Astrocyte (in vitro differentiated cells and primary cell): Measurements from ENCODE around the gene RBBP8. TPM values are rescaled to one million over a fixed set of nuclear protein-coding genes. Genes with fewer than 3 reads are reported as not detected.

Source experiments
- DNase-seq: peaks from one replicate; pipeline ENCODE4 v3.0.0-alpha.2; 2010; ENCODE audit warnings: low read depth
- FAIRE-seq: peaks from 2 replicates; lab custom pipeline; 2011; peaks lifted over from hg19 to GRCh38; lab: Jason Lieb, UNC
- H2AFZ ChIP-seq: 2 replicates; pipeline ENCODE4 v1.6.0; 2012; ENCODE audit warnings: low read depth, low read length, inconsistent platforms
- H3K27ac ChIP-seq: 2 replicates; pipeline ENCODE4 v1.5.1; 2011; ENCODE audit warnings: low read depth, low read length, inconsistent platforms
- H3K27me3 ChIP-seq: 2 replicates; pipeline ENCODE4 v1.6.0; 2011; ENCODE audit warnings: low read length, inconsistent platforms; ENCODE audit not compliant: insufficient read depth
- H3K36me3 ChIP-seq: 2 replicates; pipeline ENCODE4 v1.5.1; 2011; ENCODE audit warnings: low read length, inconsistent platforms; ENCODE audit not compliant: insufficient read depth
- H3K4me1 ChIP-seq: 2 replicates; pipeline ENCODE4 v1.5.1; 2011; ENCODE audit warnings: low read length, inconsistent platforms; ENCODE audit not compliant: insufficient read depth
- H3K4me2 ChIP-seq: 2 replicates; pipeline ENCODE4 v1.6.0; 2012; ENCODE audit warnings: low read length, inconsistent platforms
- H3K4me3 ChIP-seq: 2 replicates; pipeline ENCODE4 v1.5.1; 2011; ENCODE audit warnings: low read depth, mild to moderate bottlenecking, low read length, inconsistent platforms; ENCODE audit not compliant: insufficient read depth
- H3K79me2 ChIP-seq: 2 replicates; pipeline ENCODE4 v1.6.0; 2012; ENCODE audit warnings: mild to moderate bottlenecking, low read length, inconsistent platforms; ENCODE audit not compliant: insufficient read depth
- H3K9ac ChIP-seq: 2 replicates; pipeline ENCODE4 v1.6.0; 2012; ENCODE audit warnings: mild to moderate bottlenecking, low read length, inconsistent platforms
- H3K9me3 ChIP-seq: 2 replicates; pipeline ENCODE4 v1.5.1; 2012; ENCODE audit warnings: low read depth, mild to moderate bottlenecking, low read length, inconsistent platforms; ENCODE audit not compliant: insufficient read depth
- H4K20me1 ChIP-seq: 2 replicates; pipeline ENCODE4 v1.6.0; 2012; ENCODE audit warnings: low read length, inconsistent platforms; ENCODE audit not compliant: insufficient read depth
- H3K27ac Mint-ChIP-seq: one replicate; pipeline ENCODE4 v1.8.0; 2021; ENCODE audit warnings: mild to moderate bottlenecking, mixed read lengths; ENCODE audit not compliant: unreplicated experiment
- H3K27me3 Mint-ChIP-seq: one replicate; pipeline ENCODE4 v1.8.0; 2021; ENCODE audit warnings: low read depth, mixed read lengths; ENCODE audit not compliant: unreplicated experiment
- H3K36me3 Mint-ChIP-seq: one replicate; pipeline ENCODE4 v1.8.0; 2021; ENCODE audit warnings: low read depth, mixed read lengths; ENCODE audit not compliant: unreplicated experiment
- H3K4me1 Mint-ChIP-seq: one replicate; pipeline ENCODE4 v1.8.0; 2021; ENCODE audit warnings: low read depth, mixed read lengths; ENCODE audit not compliant: unreplicated experiment
- H3K4me3 Mint-ChIP-seq: one replicate; pipeline ENCODE4 v1.8.0; 2021; ENCODE audit warnings: mild to moderate bottlenecking, moderate library complexity, mixed read lengths; ENCODE audit not compliant: unreplicated experiment
- H3K9me3 Mint-ChIP-seq: one replicate; pipeline ENCODE4 v1.8.0; 2021; ENCODE audit warnings: mild to moderate bottlenecking, mixed read lengths; ENCODE audit not compliant: unreplicated experiment
- CTCF ChIP-seq: IDR thresholded peaks from 2 replicates; pipeline ENCODE4 v1.5.1; 2011; ENCODE audit warnings: low read depth, mild to moderate bottlenecking, inconsistent platforms, low read length, moderate library complexity; ENCODE audit not compliant: insufficient read depth
- EZH2 ChIP-seq: IDR thresholded peaks from 2 replicates; pipeline ENCODE4 v1.6.1; 2012; ENCODE audit warnings: mild to moderate bottlenecking, low read length, inconsistent platforms; ENCODE audit not compliant: insufficient read depth
- total RNA-seq: library from RNA; stranded (reverse); gene quantifications from 2 replicates; pipeline ENCODE4 v1.2.1, GENCODE V29; 2021

The RBBP8 gene
- total RNA-seq, 1 donor from 2014 or later, result 23.4 TPM

DNA sequence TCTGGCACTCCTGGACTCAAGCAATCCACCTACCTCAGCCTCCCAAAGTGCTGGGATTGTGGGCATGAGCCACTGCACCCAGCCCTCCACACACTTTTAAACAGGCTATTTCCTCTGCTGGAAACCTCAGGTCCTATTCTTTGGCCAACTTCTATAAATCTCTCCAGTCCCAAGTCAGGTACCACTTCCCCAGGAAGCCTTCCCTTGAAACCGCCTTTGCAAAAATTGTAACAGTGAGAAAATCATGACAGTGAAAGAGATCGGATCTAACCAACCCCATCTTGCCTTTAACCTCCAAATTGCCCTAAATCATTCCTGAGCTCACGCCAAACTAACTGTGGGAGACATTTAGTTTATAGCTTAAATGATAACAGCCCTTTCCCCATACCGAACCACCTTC lies 134.9 kb downstream of the RBBP8 start:
- H3K36me3 Mint-ChIP-seq, result no peaks in the 10 kb centered on the region
- Histone ChIP-seq H3K36me3 (no peaks in the 10 kb centered on the region), H3K27ac (no peak overlapping the region), H3K4me1 (no peaks in the 10 kb centered on the region), H4K20me1 (no peaks in the 10 kb centered on the region), H3K27me3 (no peaks in the 10 kb centered on the region), H2AFZ (no peak overlapping the region), H3K4me2 (no peak overlapping the region), H3K4me3 (no peak overlapping the region), H3K9me3 (no peaks in the 10 kb centered on the region), H3K79me2 (no peaks in the 10 kb centered on the region), H3K9ac (no peak overlapping the region)
- H3K9me3 Mint-ChIP-seq, result peaks cover 5% of the 10 kb centered on the region
- TF ChIP-seq EZH2 (no peak), CTCF (no peak)
- FAIRE-seq (no peak), DNase-seq (no peak)
- no peak overlapping the region for H3K27ac Mint-ChIP-seq
- H3K4me1 Mint-ChIP-seq, result peaks cover 8% of the 10 kb centered on the region
- no peak overlapping the region for H3K4me3 Mint-ChIP-seq
- H3K27me3 Mint-ChIP-seq, result peaks cover 11% of the 10 kb centered on the region

GRCh38 chr18:23068570-23069310 lies 135.6 kb downstream of the RBBP8 start:
- peaks cover 11% of the 10 kb centered on the region for H3K27me3 Mint-ChIP-seq
- no peak overlapping the region for H3K27ac Mint-ChIP-seq
- H3K36me3 Mint-ChIP-seq, result no peaks in the 10 kb centered on the region
- Histone ChIP-seq H4K20me1 (no peaks in the 10 kb centered on the region), H3K79me2 (no peaks in the 10 kb centered on the region), H3K9me3 (no peaks in the 10 kb centered on the region), H3K4me3 (no peak overlapping the region), H3K27me3 (no peaks in the 10 kb centered on the region), H3K36me3 (no peaks in the 10 kb centered on the region), H3K27ac (no peak overlapping the region), H3K9ac (no peak overlapping the region), H3K4me1 (no peaks in the 10 kb centered on the region), H3K4me2 (no peak overlapping the region), H2AFZ (no peak overlapping the region)
- TF ChIP-seq EZH2, result no peak
- no peak for TF ChIP-seq CTCF
- peaks cover 8% of the 10 kb centered on the region for H3K4me1 Mint-ChIP-seq
- DNase-seq (no peak), FAIRE-seq (no peak)
- no peaks in the 10 kb centered on the region for H3K9me3 Mint-ChIP-seq
- no peak overlapping the region for H3K4me3 Mint-ChIP-seq

DNA sequence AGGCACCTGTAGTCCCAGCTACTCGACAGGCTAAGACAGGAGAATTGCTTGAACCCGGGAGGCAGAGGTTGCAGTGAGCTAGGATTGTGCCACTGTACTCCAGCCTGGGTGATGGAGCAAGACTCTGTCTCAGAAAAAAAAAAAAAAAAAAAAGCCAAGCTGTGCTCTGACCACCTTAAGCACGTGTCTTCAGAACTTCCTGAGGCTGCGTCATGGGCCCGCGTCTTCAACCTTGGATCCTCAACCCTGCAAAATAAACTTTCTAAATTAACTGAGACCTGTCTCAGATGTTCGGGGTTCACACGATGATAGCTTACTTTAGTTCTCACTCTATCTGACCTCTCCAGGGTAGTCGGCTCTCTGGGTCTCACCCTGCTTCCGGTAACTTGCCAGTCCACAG lies 136.4 kb downstream of the RBBP8 start:
- Histone ChIP-seq H3K79me2 (no peaks in the 10 kb centered on the region), H3K4me3 (no peak overlapping the region), H3K27me3 (no peaks in the 10 kb centered on the region), H3K9ac (no peak overlapping the region), H3K9me3 (no peaks in the 10 kb centered on the region), H3K4me2 (no peak overlapping the region), H4K20me1 (no peaks in the 10 kb centered on the region), H3K36me3 (no peaks in the 10 kb centered on the region), H2AFZ (no peak overlapping the region), H3K27ac (no peak overlapping the region), H3K4me1 (no peaks in the 10 kb centered on the region)
- Mint-ChIP-seq H3K4me1 (peaks cover 8% of the 10 kb centered on the region), H3K9me3 (no peaks in the 10 kb centered on the region), H3K4me3 (no peak overlapping the region), H3K36me3 (no peaks in the 10 kb centered on the region), H3K27me3 (peaks cover 11% of the 10 kb centered on the region), H3K27ac (no peak overlapping the region)
- TF ChIP-seq CTCF (no peak), EZH2 (no peak)
- FAIRE-seq (no peak), DNase-seq (no peak)
